ENCODE results near the gene RITA1. TPM values are rescaled to one million over a fixed set of nuclear protein-coding genes. Genes with fewer than 3 reads are reported as not detected.

The RITA1 gene
- total RNA-seq (10 to 100 TPM; 10.6 to 13.8 TPM), polyA plus RNA-seq (10 to 100 TPM; 16.0 to 18.1 TPM)

- Histone ChIP-seq H3K9me3 (ENCODE audit: control insufficient read depth in 4 of 4, low read length in 3 of 4) (no peaks in the 10 kb centered on the region), H3K4me1 (ENCODE audit: control insufficient read depth in 4 of 4, insufficient read depth in 4 of 4, low read length in 3 of 4) (peaks cover 8 to 39% (median 24%) of the 10 kb centered on the region in 4 donors), H3K27ac (ENCODE audit: low read depth in 1 of 2, low read length in 2 of 2) (peak within 1 kb of the TSS; percentile 74 to 98), H3K36me3 (ENCODE audit: control insufficient read depth in 4 of 4, insufficient read depth in 3 of 4, low read depth in 1 of 4, low read length in 3 of 4) (peaks cover 2 to 4% (median 3%) of the 10 kb centered on the region in 4 donors), H3K4me3 (ENCODE audit: low read depth in 1 of 3, low read length in 3 of 3) (peak within 1 kb of the TSS; percentile 79 to 94 (median 81)), H3K27me3 (ENCODE audit: control insufficient read depth in 4 of 4, insufficient read depth in 4 of 4, low read length in 3 of 4) (no peaks in the 10 kb centered on the region), H3K9ac (ENCODE audit: low read depth in 1 of 2, low read length in 2 of 2) (peak within 1 kb of the TSS; percentile 51 to 97)
- WGBS, result under 1% methylated on average over 89 of the region's 89 CpGs
- DNase-seq (ENCODE audit: low spot score), result peak; percentile 92
- TF ChIP-seq HNF4A (conservative IDR thresholded peaks at IDR 0.05) (peak; percentile 6 to 48), YY1 (IDR thresholded peaks at IDR 0.05) (peak; percentile 97), REST (IDR thresholded peaks at IDR 0.05) (peak; percentile 45), JUND (IDR thresholded peaks at IDR 0.05) (no peak), TAF1 (conservative IDR thresholded peaks at IDR 0.05) (peak; percentile 23), MAX (IDR thresholded peaks at IDR 0.05) (peak; percentile 32), GABPA (IDR thresholded peaks at IDR 0.05 in 1 of 2, conservative IDR thresholded peaks at IDR 0.05 in 1 of 2) (peak in 1 of 2 donors; percentile 41), SP1 (IDR thresholded peaks at IDR 0.05) (no peak)
Observed at GRCh38 chr12:113185180-113186032, at the start of gene RITA1, which contains the start of gene DDX54. TSS of gene RITA1 (plus strand) at chr12:113185721. CDS start at chr12:113186747, 1,026 bp downstream. TSS of gene DDX54 (minus strand) at chr12:113185478. CDS start at chr12:113185451, 27 bp downstream.

GRCh38 chr12:113136128-113136989 is 49.2 kb upstream of the RITA1 start:
- 32% methylated on average over 21 of the region's 21 CpGs for WGBS
- TF ChIP-seq EGR1 (IDR thresholded peaks at IDR 0.05; ENCODE audit: low read depth in 2 of 2) (no peak), RXRA (IDR thresholded peaks at IDR 0.05) (no peak)
- H3K9me3 ChIP-seq (ENCODE audit: control insufficient read depth in 4 of 4, low read length in 3 of 4), result no peaks in the 10 kb centered on the region

More at GRCh38 chr12:113136128-113136989, 49.2 kb upstream of the RITA1 start:
- Histone ChIP-seq H3K27ac (ENCODE audit: low read depth in 1 of 2, low read length in 2 of 2) (no peak overlapping the region), H3K4me3 (ENCODE audit: low read depth in 1 of 3, low read length in 3 of 3) (no peak overlapping the region), H3K4me1 (ENCODE audit: control insufficient read depth in 4 of 4, insufficient read depth in 4 of 4, low read length in 3 of 4) (peaks cover 0 to 4% (median 3%) of the 10 kb centered on the region in 4 donors), H3K27me3 (ENCODE audit: control insufficient read depth in 4 of 4, insufficient read depth in 4 of 4, low read length in 3 of 4) (peaks cover 0 to 5% (median 1%) of the 10 kb centered on the region in 4 donors), H3K36me3 (ENCODE audit: control insufficient read depth in 4 of 4, insufficient read depth in 3 of 4, low read depth in 1 of 4, low read length in 3 of 4) (no peaks in the 10 kb centered on the region), H3K9ac (ENCODE audit: low read depth in 1 of 2, low read length in 2 of 2) (no peak overlapping the region)
- DNase-seq (ENCODE audit: low spot score), result no peak
